A204.1 (cell line): ENCODE measurements around the gene PLPP7.
"Not testable (repeated sequence)": the region's sequence is repeated elsewhere in the genome, so short reads cannot be mapped to it uniquely, and the experiment has no call there.

Experiments
- FAIRE-seq: peaks from 2 replicates; lab custom pipeline; 2012; peaks lifted over from hg19 to GRCh38; lab: Jason Lieb, UNC

PLPP7 gene

DNA sequence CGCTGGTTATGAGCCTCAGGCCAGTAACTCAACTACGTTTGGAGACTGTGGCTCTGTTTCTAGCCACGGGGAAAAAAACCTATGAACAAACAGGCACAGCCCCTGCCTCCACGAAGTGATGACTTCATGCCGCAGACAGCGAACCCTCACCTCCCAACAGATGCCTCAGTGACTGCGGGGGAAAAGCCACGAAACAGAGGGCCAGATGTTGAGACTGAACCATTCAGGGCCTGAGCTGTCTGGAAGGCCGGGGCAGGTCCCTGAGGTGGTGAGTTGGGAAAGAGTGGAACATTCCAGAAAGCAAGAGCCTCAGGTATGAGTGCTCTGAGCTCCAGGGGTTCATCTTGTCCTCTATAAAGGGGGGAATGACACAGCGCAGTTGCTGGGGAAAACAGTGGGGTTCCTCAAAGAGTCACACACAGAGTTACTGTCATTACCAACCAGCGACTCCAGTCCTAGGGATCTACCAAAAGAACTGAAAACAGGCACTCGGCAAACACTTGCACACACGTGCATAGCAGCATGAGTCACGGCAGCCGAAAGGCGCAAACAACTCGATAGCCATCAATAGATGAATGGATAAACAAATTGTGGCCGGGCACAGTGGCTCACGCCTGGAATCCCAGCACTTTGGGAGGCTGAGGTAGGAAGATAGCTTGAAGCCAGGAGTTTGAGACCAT is 15.3 kb downstream of the PLPP7 start:
- no peak for FAIRE-seq

DNA sequence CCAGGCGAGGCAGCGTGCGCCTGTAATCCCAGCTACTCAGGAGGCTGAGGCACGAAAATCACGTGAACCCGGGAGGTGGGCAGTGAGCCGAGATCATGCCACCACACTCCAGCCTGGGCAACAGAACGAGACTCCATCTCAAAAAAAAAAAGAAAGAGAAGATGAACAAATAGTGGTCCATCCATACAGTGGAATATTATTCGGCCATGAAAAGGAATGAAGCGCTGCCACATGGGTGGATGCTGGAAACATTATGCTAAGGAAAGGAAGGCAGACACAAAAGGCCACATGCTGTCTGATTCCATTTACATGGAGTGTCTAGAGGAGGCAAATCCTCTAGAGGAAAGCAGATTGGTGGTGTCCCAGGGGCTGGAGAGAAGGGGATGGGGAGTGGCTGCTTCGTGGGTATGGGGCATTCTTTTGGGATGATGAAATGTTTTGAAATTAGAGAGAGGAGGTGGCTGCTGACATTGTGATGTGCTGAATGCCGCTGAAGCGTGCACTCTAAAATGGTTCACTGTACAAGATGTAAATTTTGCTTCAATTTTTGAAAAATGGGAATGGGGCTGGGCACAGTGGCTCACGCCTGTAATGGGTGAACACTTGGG is 17.0 kb downstream of the PLPP7 start:
- FAIRE-seq = no peak

DNA sequence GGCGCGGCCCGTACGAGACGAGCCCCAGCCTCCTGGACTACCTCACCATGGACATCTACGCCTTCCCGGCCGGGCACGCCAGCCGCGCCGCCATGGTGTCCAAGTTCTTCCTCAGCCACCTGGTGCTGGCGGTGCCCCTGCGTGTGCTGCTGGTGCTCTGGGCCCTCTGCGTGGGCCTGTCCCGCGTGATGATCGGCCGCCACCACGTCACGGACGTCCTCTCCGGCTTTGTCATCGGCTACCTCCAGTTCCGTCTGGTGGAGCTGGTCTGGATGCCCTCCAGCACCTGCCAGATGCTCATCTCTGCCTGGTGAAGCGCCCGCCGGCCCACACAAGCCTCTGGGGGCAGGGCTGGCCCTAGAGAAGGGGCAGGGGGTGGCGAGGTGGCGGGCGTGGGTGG is 18.5 kb downstream of the PLPP7 start:
- FAIRE-seq = no peak

DNA sequence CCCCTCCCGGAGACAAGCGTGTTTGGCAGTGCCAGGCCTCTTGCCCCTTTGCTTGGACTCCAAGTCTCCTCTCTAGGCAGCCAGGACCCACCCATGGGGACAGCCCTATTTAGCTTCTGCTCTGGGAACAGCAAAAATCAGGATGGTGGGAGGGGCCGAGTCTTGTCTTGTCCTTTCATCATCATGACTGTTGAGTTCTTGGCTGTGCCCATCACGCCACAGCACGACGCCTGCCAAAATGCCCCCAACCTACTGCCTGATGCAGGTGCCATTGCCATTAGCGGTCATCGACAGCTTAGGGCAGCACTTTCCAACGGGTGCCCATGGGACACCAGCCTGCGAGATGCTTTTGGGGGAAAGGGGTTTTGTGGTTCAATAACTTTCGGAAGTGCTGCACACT is 18.9 kb downstream of the PLPP7 start:
- FAIRE-seq = no peak

DNA sequence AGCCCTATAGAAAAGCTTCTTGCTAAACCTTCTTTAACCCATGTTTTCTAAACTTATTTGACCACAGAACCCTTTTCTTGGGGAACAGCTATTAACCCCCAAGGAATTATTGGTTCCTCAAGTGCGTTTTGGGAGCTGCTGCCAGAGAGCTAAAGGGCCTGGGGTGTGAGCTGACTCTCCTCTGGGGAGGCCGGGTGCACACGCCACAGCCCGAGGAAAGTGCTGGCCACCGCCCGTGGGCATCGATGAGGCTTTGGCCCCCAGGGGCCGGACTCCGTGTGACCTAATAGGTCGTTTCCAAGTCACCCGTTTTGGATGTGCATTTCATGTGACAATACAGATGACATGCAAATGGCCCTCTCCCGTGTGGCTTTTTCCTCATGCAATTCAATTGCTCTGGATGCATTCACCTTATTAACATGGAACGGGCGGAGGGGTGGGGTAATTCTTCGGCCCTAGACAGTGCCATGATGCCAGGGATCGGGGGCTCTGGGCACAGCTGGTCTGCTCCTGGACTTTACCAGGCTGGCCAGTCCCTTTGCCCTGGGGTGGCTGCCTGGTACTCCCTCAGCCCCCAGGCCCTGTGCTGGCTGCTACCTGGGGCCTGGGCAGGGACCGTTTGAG is 19.5 kb downstream of the PLPP7 start:
- FAIRE-seq = no peak

DNA sequence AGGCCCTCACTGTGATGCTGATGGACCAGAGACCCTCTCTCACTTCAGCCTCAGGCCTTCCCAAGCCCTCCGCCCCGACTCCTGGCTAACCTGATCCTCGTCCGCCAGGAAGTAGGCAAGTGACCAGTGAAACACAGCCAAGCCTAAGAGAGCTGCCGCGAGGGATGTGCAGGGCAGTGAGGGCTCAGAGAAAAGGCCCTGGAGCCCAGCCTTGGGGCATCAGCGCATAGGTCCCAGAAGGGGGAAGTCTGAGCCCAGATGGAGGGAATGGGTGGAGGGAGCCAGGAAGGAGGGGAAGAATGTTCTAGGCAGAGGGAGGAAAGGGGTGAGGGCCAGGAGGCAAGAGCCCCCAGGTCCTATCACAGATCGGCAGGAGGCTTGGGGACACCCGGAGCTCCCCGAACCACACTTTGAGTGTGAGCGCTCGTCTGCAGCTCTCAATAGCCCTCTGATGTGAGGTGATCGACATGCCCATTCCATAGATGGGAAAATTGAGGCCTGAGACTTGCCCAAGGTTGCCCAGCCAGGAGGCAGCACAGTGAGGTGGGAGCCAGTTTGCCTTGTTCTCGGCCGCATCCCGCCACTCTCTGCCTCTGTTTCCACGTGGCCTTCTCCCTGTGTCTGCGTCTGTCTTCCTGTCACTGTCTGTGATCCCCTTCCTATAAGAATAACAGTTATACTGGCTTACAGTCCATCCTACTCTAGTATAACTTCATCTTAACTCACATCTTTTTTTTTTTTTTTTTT is 20.2 kb downstream of the PLPP7 start:
- no peak for FAIRE-seq

DNA sequence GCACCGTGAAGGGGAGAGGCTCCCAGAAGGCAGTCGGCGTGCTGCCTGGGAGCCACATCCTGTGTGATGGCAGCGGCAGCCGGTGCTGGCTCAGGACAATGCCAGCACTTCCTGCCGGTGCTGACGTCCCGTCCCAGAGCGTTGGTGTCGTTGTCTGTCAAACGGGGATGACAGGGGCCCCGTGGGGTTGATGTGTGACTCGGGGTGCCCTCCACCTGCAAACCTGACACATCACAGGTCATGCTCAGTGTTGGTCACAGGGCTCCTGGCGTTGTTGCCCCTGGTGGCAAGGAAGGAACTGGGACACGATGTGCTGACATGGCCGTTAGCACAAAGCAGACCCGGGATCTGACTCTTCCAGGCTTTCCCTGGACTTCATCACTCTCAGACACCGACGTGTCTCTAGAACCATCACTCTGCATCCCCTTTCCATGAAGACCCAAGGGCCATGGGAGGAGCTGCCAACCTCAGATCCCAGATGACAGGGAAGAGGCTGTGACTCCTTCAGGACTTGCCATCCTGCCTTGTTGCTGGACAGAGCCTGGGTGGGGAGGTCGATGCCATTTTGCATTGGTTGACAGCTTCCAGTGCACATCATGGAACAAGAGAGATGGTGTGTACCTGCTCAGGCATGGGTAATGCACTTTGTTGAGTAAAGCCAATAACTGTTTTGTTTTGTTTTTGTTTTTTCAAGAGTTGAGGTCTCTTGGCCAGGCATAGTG is 21.5 kb downstream of the PLPP7 start:
- FAIRE-seq = no peak

DNA sequence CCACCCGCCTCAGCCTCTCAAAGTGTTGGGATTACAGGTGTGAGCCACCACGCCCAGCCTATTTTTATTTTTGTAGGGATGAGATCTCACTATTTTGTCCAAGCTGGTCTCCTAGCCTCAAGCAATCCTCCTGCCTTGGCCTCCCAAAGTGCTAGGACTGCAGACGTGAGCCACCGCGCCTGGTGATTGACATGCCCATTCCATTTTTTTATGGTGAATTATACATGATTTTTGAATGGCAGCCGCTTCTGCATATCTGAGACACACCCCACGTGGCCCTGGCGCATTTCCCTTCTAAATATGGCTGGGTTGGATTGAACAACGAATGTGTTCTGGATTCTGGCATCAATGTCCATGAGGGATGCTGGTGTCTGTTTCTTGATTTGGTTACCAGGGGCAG is 22.7 kb downstream of the PLPP7 start:
- FAIRE-seq = no peak

DNA sequence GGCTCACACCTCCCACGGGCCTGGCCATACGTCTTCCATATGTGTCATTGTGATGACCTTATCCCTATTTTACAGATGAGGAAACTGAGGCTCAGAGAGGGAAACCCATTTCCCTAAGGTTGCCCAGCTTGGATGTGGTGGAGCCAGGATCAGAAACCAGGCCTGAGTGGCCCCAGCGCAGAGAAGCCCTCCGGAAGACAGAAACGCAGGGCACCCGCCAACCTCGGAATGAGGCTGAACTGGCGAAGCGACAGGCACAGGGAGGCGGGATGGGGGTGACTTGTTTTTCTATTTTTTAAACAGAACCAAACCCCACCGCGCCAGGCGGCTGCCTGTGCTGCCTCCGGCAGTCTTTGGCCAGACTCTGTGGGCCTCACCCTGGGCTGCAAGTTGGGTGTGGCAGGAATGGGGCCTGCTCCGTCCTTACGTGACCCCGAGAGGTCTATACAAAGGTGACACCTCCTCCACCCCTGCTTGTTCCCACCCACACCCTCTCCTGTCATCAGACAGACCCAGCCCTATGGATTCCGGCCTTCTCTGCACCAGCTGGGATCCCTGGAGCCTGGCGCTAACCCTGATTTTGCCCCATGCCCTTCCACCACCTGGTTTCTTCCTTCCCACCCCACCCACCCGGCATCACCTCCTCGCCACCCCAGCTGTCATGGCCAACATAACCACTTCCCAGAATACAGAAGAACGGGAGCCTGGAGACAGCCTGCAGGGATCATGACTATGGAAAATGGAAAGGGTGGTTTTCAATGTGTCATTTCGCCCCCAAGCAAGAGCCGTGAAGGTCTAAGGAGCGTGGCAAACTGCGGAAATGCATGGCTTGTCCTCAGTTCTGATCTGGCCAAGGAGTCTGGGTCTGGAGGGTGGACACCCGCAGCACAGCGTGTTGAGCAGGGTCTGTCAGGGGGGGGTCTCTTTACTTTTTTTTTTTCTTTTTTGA is 23.6 kb downstream of the PLPP7 start:
- FAIRE-seq = no peak

DNA sequence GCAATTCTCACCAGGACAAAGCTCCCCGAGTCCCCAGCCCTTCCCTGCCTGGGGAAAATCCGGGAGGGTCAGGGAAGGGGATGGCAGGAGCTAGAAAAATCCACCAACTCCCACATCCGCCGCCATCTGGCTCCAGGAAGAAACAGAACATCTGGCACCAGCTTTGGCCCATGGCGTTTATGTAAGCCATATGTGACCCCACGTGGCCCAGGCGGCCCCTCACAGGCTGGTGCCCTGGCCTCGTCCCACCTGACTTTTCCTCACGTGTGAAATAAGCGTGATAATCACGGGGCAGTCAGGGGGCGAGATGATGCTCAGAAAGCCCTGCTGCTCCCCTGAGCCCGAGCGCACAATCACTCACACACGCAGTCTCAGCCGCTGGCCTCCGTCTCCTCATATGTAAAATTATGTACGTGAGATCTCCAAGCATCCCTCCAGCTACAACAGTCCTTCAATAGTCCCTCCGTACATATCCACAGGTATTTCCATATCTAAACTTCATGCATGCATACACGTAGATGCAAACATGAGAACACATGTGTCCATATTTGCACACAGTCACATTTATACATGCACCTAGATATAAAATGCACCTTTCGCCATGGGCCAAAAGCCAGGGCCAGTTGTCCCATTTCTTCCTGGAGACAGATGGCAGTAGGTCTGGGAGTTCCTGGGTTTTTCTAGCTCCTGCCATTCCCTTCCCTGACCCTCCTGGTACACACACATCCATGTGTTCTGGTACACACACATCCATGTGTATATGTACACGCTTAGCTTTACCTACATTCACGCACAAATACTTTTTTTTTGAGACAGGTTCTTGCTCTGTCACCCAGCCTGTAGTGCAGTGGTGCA is 28.9 kb downstream of the PLPP7 start:
- FAIRE-seq = no peak

DNA sequence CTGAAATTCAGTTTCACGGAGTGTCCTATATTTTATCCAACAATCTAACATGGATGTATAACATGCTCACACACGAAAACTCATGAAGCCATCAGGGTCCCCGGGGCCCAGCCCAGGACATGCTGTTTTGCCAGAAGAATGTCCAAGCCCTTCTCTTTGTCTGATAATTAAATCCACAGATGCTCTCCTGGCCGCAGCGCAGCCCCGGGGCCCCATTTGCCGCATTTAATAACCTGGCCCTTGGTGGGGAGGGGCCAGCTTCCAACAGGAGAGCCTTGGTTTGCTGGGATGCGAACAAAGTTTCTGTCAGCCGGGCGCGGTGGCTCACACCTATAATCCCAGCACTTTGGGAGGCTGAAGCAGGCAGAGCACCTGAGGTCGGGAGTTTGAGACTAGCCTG is 30.0 kb downstream of the PLPP7 start:
- FAIRE-seq = no peak

DNA sequence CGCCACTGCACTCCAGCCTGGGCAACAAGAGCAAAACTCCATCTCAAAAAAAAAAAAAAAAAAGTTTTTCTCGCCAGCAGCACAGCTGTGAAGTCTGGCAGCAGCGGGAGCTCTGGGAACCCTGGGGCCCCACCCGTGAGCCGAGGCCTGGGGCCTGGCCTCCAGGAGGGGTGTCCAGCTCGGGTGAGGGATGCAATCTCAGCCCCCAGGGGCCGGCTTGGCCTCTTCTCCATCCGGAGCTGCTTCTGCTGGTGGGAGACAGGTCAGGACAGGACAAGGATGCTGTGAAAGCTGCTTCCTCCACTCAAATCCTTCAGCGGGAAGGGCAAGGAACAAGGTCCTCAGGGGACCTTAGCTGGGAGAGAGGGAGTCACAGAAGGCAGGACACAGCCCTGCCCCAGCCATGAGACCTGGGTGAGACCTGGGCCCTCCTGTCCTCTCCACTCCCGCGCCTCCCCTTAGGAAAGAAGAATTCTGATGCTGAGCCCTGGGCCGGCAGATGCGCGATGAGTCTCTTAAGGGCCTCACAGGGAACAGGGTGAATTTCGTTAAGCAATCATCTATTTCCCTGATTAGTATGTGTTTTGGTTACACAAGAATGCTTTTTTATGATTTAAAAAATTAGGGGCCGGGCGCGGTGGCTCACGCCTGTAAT is 30.6 kb downstream of the PLPP7 start:
- no peak for FAIRE-seq

DNA sequence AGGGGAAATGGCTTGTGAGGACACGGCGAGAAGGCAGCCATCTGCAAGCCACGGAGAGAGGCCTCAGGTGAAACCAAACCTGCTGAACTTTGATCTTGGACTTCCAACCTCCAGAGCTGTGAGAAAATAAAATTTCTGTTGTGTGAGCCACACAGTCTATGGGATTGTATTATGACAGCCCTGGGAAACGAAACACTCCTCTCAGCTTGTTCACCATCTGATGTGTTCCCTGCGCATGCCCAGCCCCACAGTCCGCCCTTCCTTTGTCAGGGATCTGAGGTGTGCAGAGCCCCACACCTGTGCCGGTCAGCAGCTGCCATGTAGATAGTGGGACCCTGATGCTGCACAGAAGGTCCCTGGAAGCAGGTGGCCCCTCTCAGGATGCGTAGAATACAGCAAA is 34.1 kb downstream of the PLPP7 start:
- no peak for FAIRE-seq

DNA sequence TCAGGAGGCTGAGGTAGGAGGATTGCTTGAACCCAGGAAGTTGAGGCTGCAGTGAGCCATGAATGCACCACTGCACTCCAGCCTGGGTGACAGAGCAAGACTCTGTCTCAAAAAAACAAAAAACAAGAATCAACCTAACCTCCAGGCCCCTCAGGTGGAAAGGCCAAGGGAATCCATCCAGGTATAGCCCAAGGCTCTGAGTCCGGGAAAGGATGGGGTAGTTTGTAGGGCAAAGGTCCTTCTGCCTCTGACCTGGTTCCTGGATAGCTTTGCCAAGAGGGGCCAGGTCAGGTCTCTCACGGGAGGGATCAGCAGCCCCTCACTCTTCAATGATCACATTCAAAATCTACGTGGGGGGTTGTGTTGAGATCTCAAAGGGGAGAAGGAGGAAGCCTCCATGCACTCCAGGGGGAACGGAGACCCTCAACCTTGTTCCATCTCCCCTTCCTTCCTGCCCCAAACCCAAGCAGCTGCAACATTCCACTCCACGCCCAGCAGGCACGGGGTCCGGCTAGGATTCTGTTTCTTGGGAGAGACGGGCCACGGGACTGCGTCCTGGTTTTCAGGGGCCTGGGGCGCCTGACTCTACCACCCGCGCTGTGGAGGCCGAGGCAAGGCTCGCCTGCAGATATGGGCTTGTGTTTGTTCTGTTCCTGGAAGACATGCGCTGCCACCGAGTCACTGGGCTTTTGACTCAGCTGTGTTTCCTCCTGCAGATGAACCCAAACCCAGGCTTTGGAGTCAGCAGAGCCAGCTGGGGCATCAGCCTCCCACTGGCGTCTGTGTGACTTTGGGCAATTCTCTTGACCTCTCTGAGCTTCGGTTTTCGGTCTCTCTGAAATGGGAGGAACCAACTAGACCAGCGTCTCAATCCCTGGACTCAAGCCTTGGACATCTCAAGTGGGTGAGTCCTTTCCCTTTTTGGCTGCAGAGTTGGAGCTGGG is 35.5 kb downstream of the PLPP7 start:
- FAIRE-seq = no peak

DNA sequence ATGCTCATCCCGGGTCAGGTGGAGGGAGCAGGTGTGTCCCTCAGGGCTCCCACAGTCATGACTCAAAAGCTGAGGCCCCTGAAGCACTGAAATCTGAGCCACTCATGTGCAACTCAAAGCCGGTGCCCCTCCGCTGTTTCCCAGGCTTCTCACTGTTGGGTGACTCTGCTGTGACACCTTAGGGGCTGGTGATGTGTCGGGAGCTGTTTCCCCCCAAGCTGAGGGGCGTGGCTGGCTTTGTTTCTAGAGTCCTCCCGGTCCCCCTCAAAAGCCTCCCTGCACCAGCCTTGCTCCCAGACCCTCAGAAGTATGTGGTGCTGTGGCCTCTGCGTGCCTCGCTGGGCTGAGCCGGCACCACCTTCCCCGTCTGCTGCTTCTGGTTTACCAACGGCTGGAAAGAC is 39.7 kb downstream of the PLPP7 start:
- FAIRE-seq = no peak

DNA sequence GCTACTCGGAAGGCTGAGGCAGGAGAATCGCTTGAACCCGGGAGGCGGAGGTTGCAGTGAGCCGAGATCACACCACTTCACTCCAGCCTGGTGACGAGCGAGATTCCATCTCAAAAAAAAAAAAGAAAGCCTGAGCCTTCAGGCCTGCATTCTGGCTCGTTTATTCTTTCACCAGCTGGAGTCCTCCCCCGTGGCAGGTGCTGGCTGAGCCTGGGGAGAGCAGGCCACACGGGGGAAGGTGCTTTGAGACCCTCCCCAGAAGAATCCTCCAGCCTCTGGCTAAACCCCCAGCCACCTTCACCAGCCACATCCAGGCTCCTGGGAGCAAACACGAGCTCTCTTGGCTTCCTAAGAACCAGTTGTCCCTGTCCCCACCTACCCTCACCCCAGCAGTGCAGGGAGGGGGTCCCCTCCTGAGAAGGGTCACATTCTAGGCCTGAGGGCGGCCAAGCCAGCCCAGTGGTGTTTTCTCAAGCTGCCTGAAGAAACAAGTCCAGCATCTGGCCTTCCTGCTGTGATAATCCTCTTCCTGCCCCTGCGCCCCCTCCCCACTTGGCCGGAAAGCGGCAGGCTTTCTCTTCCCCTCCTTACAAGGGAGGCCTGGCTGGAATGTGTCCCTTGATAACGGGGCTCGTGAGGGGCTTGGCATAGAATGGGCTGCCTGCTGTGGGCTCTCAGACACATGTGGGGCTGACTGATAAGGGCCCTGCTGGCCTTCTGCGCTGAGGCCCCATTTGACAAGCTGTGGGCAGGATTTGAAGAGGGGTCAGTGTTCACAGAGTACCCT is 41.5 kb downstream of the PLPP7 start:
- FAIRE-seq = no peak

DNA sequence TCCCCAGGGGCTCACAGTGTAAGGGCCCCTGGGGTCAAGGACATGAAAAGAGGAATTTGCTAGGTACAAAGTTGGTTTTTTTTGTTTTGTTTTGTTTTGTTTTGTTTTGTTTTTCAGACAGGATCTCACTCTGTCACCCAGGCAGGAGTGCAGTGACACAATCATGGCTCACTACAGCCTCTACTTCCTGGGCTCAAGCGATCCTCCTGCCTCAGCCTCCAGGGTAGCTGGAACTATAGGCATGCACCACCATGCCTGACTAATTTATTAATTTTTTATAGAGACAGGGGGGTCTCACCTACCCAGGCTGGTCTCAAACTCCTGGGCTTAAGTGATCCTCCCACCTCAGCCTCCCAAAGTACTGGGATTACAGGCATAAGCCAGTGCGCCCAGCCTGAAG is 42.5 kb downstream of the PLPP7 start:
- not testable (repeated sequence) for FAIRE-seq
